AG04450 (cell line): ENCODE data around the gene PCCB. TPM values are rescaled to one million over a fixed set of nuclear protein-coding genes. Genes with fewer than 3 reads are reported as not detected.
"Not testable (repeated sequence)": the region's sequence is repeated elsewhere in the genome, so short reads cannot be mapped to it uniquely, and the experiment has no call there.

Experiments
- CTCF ChIA-PET: fragments of 300-600, 350-600 bp; formaldehyde crosslinking; extraction: SDS; loops from one replicate; lab custom pipeline; 2022; ENCODE audit warnings: antibody characterized with exemption, inconsistent platforms; lab: Charles Lee
- POLR2A ChIA-PET: fragments of 350-600 bp; formaldehyde crosslinking; extraction: SDS; loops from one replicate; lab custom pipeline; 2021; ENCODE audit warnings: antibody characterized with exemption, inconsistent platforms; lab: Yijun Ruan, JAX
- DNase-seq: peaks from one replicate; pipeline ENCODE4 v3.0.0-alpha.2; 2011; ENCODE audit warnings: low read depth, low spot score
- H3K27ac ChIP-seq: one replicate; pipeline ENCODE4 v1.5.1; 2012; ENCODE audit warnings: low read depth, low read length, control low read depth
- H3K27me3 ChIP-seq: one replicate; pipeline ENCODE4 v1.6.0; 2012; ENCODE audit warnings: low read length; ENCODE audit not compliant: control insufficient read depth, insufficient read depth
- H3K4me3 ChIP-seq: 2 replicates; pipeline ENCODE4 v1.5.1; 2011; ENCODE audit warnings: mild to moderate bottlenecking, low read depth, low read length, control low read depth
- H3K9me3 ChIP-seq: 2 replicates; pipeline ENCODE4 v1.5.1; 2012; ENCODE audit warnings: low read length; ENCODE audit not compliant: control insufficient read depth, insufficient read depth
- CTCF ChIP-seq: IDR thresholded peaks from 2 replicates; pipeline ENCODE4 v1.5.1; 2011; ENCODE audit warnings: low read depth, low read length, control low read depth, inconsistent platforms
- polyA plus RNA-seq: library from polyadenylated mRNA; depleted of rRNA; stranded (reverse); fragments of >200 nt; gene quantifications from 2 replicates; pipeline ENCODE4 v1.2.3, GENCODE V29; 2011

Gene PCCB
- polyA plus RNA-seq, 1 experiment: 67.7 TPM

- POLR2A ChIA-PET: no interaction called here
- no peak for TF ChIP-seq CTCF
- no peak overlapping the region for H3K4me3 ChIP-seq
- H3K27ac ChIP-seq: no peak overlapping the region
- DNase-seq: no peak
- no peaks in the 10 kb centered on the region for H3K9me3 ChIP-seq
- no peaks in the 10 kb centered on the region for H3K27me3 ChIP-seq
- CTCF ChIA-PET: no interaction called here
Measured at GRCh38 chr3:136255672-136256406, 5.7 kb downstream of the PCCB start.

DNA sequence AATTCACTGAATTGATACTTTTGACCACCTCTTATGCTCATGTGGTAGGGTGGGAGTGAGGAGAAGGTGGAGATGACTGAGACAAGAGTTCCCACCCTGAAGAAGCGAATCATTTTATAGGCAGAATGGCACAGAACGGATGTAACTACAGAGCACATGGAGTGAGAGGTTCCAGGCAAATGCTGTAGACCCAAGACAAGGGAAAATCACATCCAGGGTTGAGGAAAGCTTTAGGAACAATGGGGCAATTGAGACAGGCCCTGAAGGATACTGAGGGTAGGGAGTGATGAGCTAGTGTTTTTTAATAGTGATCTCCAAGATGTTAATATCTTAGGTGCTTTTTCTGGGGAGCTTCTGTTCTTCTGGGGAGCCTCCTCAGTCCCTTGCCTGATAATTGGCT lies 8.1 kb downstream of the PCCB start:
- H3K4me3 ChIP-seq: no peak overlapping the region
- POLR2A ChIA-PET: no interaction called here
- no peaks in the 10 kb centered on the region for H3K9me3 ChIP-seq
- CTCF ChIA-PET: no interaction called here
- H3K27me3 ChIP-seq: no peaks in the 10 kb centered on the region
- H3K27ac ChIP-seq: no peak overlapping the region
- DNase-seq: no peak
- no peak for TF ChIP-seq CTCF

GRCh38 chr3:136261826-136262225 lies 11.7 kb downstream of the PCCB start:
- Histone ChIP-seq H3K27me3 (no peaks in the 10 kb centered on the region), H3K9me3 (no peaks in the 10 kb centered on the region), H3K27ac (no peak overlapping the region), H3K4me3 (no peak overlapping the region)
- TF ChIP-seq CTCF: no peak
- DNase-seq: no peak
- ChIA-PET CTCF (no interaction called here), POLR2A (no interaction called here)

- Histone ChIP-seq H3K27ac (no peak overlapping the region), H3K27me3 (no peaks in the 10 kb centered on the region), H3K4me3 (no peak overlapping the region), H3K9me3 (no peaks in the 10 kb centered on the region)
- ChIA-PET CTCF (no interaction called here), POLR2A (no interaction called here)
- no peak for DNase-seq
- no peak for TF ChIP-seq CTCF
Measured at GRCh38 chr3:136262559-136262958, 12.4 kb downstream of the PCCB start.

- POLR2A ChIA-PET: no interaction called here
- H3K27me3 ChIP-seq: no peaks in the 10 kb centered on the region
- no peak overlapping the region for H3K4me3 ChIP-seq
- no peak overlapping the region for H3K27ac ChIP-seq
- no peak for TF ChIP-seq CTCF
- CTCF ChIA-PET: interaction anchor here (0.7 kb wide), 1 partner anchor 27 kb away, joined by 4 read pairs; no protein-coding TSS in a partner anchor
- DNase-seq: no peak
- H3K9me3 ChIP-seq: no peaks in the 10 kb centered on the region
Measured at GRCh38 chr3:136263251-136263650, 13.1 kb downstream of the PCCB start.

DNA sequence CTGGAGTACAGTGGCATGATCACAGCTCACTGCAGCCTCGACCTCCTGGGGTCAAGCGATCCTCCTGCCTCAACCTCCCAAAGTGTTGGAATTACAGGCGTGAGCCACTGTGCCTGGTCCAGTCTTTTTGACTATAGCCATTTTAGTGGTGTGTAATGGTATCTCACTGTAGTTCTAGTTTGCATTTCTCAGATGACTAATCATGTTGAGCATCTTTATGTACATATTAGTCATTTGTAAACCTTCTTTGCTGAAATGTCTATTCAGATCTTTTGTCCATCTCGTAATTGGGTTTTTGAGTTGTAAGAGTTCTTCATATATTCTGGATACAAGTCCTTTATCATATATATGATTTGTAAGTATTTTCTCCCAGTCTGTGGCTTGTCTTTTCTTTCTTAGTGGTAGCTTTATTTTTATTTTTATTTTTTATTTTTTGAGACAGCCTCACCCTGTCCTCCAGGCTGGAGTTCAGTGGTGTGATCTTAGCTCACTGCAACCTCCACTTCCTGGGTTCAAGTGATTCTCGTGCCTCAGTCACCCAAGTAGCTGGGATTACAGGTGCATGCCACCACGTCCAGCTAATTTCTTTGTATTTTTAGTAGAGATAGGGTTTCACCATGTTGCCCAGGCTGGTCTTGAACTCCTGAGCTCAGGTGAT lies 16.5 kb downstream of the PCCB start:
- H3K27ac ChIP-seq: peak overlapping the region; percentile 31
- POLR2A ChIA-PET: interaction anchor here (1.4 kb wide), 1 partner anchor 70 kb away, joined by 5 read pairs; the partner anchor contains the start of gene MSL2
- H3K4me3 ChIP-seq, H3K27me3 ChIP-seq, H3K9me3 ChIP-seq: not testable (repeated sequence)
- peak; percentile 11 for DNase-seq
- CTCF ChIA-PET: interaction anchor here (0.9 to 1.6 kb wide), 4 partner anchors 10 to 486 kb away, joined by 3 to 7 read pairs (median 4); partner anchors contain the start of gene STAG1
